Activated naive CD8-positive, alpha-beta T cell treated with anti-CD3 and anti-CD28 coated beads, Interleukin-2, amount 50 U/mL, for 16 hours (primary cell): ENCODE results near the gene ANOS1.
"Not testable (repeated sequence)": the region's sequence is repeated elsewhere in the genome, so short reads cannot be mapped to it uniquely, and the experiment has no call there.

ENCODE experiments used
- DNase-seq: peaks from one replicate; pipeline ENCODE4 v3.0.0-alpha.2; 2020; ENCODE audit warnings: low read depth, low spot score

The ANOS1 gene

GRCh38 chrX:8632924-8633323 lies 99.0 kb downstream of the ANOS1 start:
- no peak for DNase-seq

- no peak for DNase-seq
These were observed 102.1 kb downstream of the ANOS1 start for GRCh38 chrX:8629871-8630270.

DNA sequence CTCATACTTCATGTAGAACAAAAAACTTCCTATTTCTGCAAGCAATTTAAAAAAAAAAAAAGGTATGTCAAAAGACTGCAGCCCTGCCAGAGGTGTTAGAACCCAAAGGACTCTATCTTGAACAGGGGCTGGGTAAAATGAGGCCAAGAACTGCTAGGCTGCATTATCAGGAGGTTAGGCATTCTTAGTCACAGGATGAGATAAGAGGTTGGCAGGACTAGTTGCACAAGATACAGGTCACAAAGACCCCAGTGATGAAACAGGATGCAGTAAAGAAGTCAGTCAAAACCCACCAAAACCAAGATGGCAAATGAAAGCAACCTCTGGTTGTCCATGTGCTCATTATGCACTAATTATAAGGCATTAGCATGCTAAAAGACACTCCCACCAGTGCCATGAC lies 104.1 kb downstream of the ANOS1 start:
- no peak for DNase-seq

GRCh38 chrX:8607326-8607725 lies 124.6 kb downstream of the ANOS1 start:
- no peak for DNase-seq

GRCh38 chrX:8604131-8604530 lies 127.8 kb downstream of the ANOS1 start:
- DNase-seq: no peak

- DNase-seq: no peak
These were observed 140.4 kb downstream of the ANOS1 start for GRCh38 chrX:8591501-8591900.

- DNase-seq: no peak
These were observed 145.0 kb downstream of the ANOS1 start for GRCh38 chrX:8586953-8587352.

GRCh38 chrX:8579602-8580001 lies 152.3 kb downstream of the ANOS1 start:
- DNase-seq: no peak

- no peak for DNase-seq
These were observed 155.1 kb downstream of the ANOS1 start for GRCh38 chrX:8576821-8577220.

GRCh38 chrX:8565729-8566128 lies 166.2 kb downstream of the ANOS1 start:
- no peak for DNase-seq

DNA sequence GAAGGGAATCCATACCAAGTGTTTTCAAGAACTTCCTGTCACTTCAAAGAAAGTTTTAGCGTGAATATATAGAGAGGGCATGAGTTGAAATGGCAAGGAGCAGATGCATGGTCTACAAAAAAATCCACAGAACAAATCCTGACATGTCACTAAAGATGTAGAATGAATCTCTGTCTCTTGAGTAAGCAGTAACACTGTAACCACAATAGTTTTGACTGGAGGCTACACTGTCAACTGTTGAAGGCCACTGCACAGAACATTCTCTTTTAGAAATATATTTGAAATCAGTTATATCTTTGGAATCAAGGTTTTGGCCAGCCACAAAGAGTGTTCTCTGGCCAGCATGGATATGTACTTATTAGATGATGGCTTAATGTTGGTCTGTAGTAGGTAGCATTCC lies 183.5 kb downstream of the ANOS1 start:
- DNase-seq: no peak

GRCh38 chrX:8546715-8547114 lies 185.2 kb downstream of the ANOS1 start:
- no peak for DNase-seq

GRCh38 chrX:8520791-8521190 lies 211.1 kb downstream of the ANOS1 start:
- no peak for DNase-seq

GRCh38 chrX:8520178-8520577 lies 211.8 kb downstream of the ANOS1 start:
- DNase-seq: no peak

DNA sequence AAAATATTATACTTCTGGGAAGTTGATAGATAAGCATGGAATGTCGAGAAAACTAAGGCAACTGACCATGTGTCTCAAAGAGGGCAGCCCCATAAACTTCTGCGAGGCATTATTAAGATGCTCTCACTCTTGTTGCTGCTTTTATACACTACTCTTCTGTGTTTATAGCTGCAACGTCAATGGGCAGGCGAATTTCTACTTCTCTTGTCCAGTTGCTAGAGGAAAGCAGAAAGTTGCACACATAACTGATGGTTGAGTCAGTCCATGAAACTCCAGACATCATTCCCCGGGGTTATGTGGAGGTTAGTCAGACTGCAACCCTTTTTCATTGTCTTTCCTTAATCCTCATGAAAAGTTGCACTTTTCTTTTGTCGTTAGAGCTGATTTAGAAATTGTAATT lies 227.5 kb downstream of the ANOS1 start:
- no peak for DNase-seq

DNA sequence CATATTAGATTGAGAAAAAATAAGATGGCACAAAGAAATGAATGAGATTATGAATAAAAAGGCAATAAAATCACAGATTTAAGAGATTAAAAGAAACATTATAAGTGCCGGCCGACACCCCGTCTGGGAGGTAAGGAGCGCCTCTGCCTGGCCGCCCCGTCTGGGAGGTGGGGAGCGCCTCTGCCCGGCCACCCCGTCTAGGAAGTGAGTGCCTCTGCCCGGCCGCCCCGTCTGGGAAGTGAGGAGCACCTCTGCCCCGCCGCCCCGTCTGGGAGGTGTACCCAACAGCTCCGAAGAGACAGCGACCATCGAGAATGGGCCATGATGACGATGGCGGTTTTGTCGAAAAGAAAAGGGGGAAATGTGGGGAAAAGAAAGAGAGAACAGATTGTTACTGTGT lies 229.8 kb downstream of the ANOS1 start:
- DNase-seq: not testable (repeated sequence)

DNA sequence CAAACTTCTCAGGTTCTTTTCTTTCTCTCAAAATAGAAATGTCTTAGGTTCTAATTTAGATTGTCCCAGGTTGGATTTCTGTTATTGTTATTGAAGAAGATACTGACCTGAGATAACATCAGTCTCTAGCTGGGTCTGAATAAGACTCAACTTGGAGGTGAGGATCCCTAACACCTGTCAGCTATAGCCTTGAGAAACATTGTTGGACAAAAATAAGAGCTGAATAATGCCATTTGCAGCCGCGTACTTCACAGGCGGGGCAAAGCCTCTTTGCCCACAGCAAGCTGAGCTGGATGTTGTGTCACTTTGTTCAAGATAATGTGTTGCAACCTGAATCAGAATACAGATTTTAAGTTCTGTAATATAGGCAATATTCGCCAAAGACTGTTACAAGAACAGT lies 231.7 kb downstream of the ANOS1 start:
- DNase-seq: no peak

DNA sequence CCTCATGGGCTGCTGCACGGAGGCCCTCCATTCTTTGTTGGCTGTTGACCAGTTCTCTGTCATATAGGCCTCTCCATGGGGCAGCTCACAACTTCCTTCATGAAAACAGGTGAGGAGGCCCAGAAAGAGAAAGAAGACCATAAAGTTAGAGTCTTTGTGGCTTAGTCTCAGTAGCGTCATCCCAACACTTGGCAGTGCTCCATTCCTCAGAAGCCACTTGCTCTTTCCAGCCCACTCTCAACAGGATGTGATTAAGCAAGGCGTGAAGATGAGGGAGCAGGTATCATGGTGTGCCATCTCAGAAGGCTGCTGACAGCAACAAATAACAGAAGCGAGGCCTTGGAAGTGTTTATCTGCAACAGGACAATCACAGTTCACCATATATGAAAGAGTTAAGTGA lies 236.9 kb downstream of the ANOS1 start:
- not testable (repeated sequence) for DNase-seq

- DNase-seq: no peak
These were observed 247.5 kb downstream of the ANOS1 start for GRCh38 chrX:8484360-8484949.
